Measurements from ENCODE around the gene MAB21L3. TPM values are rescaled to one million over a fixed set of nuclear protein-coding genes. Genes with fewer than 3 reads are reported as not detected.
A peak's percentile ranks its signal among the peaks of the same experiment; 100 is the strongest.
"Not testable (repeated sequence)": the region's sequence is repeated elsewhere in the genome, so short reads cannot be mapped to it uniquely, and the experiment has no call there.

Gene MAB21L3
- total RNA-seq, 1 donor from 2014 or later, result 0.52 TPM

GRCh38 chr1:116131866-116132605, 20.8 kb downstream of the MAB21L3 start:
- DNase-seq (ENCODE audit: low read depth), result no peak
- H3K4me3 ChIP-seq (ENCODE audit: low read depth, low read length), result no peak overlapping the region
- TF ChIP-seq CTCF (conservative IDR thresholded peaks at IDR 0.05; ENCODE audit: low read depth, low read length), result no peak

- peak; percentile 57 for TF ChIP-seq CTCF (conservative IDR thresholded peaks at IDR 0.05; ENCODE audit: low read depth, low read length)
- no peak overlapping the region for H3K4me3 ChIP-seq (ENCODE audit: low read depth, low read length)
- DNase-seq (ENCODE audit: low read depth), result no peak
Measured at GRCh38 chr1:116133696-116134475, 22.7 kb downstream of the MAB21L3 start.

DNA sequence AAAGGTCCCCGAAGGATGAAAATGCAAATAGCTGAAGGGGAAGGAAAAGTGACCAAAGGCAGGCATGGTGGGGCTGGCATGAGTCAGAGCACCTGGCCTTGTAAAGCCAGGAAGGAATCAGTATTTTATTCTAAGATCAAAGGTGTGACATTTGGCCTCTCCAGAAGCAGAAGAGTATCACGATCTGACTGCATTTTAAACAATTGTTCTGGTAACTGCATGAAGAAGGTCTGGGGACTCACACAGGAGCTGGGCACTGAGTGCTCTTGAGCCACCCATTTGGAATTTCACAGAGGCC, 23.2 kb downstream of the MAB21L3 start:
- TF ChIP-seq CTCF (conservative IDR thresholded peaks at IDR 0.05; ENCODE audit: low read depth, low read length), result no peak
- H3K4me3 ChIP-seq (ENCODE audit: low read depth, low read length), result no peak overlapping the region
- no peak for DNase-seq (ENCODE audit: low read depth)

- DNase-seq (ENCODE audit: low read depth), result no peak
- no peak overlapping the region for H3K4me3 ChIP-seq (ENCODE audit: low read depth, low read length)
- TF ChIP-seq CTCF (conservative IDR thresholded peaks at IDR 0.05; ENCODE audit: low read depth, low read length), result no peak
Measured at GRCh38 chr1:116138277-116138792, 27.1 kb downstream of the MAB21L3 start.

GRCh38 chr1:116139592-116140134, 28.5 kb downstream of the MAB21L3 start:
- TF ChIP-seq CTCF (conservative IDR thresholded peaks at IDR 0.05; ENCODE audit: low read depth, low read length), result no peak
- DNase-seq (ENCODE audit: low read depth), result no peak

DNA sequence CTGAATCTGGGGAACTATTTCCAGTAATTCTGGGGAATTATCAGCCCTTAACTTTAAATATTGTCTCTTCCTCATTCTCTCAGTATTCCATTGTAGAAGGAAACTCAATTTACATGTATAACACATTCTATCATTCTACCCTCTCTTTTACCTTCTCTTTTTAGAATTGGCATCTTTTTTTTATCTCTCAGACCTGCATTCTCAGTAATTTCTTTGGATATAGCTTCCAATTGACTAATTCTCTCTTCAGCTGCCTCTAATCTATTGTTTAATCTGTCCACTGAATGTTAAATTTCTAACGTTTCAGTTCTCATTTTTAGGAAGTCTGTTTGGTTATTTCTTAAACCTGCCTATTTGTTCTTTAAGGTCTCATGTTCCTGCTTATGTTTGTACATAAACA, 33.0 kb downstream of the MAB21L3 start:
- no peak overlapping the region for H3K4me3 ChIP-seq (ENCODE audit: low read depth, low read length)
- DNase-seq (ENCODE audit: low read depth), result no peak
- TF ChIP-seq CTCF (conservative IDR thresholded peaks at IDR 0.05; ENCODE audit: low read depth, low read length), result no peak

More at GRCh38 chr1:116139592-116140134, 28.5 kb downstream of the MAB21L3 start:
- H3K4me3 ChIP-seq (ENCODE audit: low read depth, low read length), result no peak overlapping the region

DNA sequence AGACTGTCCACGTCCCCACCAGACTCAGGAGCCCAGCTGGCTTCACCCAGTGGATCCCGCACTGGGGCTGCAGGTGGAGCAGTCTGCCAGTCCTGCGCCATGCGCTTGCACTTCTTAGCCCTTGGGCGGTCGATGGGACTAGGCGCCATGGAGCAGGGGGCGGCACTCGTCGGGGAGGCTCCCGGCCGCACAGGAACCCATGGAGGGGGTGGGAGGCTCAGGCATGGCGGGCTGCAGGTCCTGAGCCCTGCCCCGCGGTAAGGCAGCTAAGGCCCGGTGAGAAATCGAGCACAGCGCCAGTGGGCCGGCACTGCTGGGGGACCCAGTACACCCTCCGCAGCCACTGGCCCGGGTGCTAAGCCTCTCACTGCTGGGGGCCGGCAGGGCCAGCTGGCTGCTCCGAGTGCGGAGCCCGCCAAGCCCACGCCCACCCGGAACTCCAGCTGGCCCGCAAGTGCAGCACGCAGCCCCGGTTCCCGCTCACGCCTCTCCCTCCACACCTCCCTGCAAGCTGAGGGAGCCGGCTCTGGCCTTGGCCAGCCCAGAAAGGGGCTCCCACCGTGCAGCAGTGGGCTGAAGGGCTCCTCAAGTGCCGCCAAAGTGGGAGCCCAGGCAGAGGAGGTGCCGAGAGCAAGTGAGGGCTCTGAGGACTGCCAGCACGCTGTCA, 35.4 kb downstream of the MAB21L3 start:
- H3K4me3 ChIP-seq (ENCODE audit: low read depth, low read length), result not testable (repeated sequence)

More for the DNA sequence above, 35.4 kb downstream of the MAB21L3 start:
- DNase-seq (ENCODE audit: low read depth), result not testable (repeated sequence)

All from epithelial cell of proximal tubule (primary cell).